AG04450 (cell line): ENCODE measurements around the gene HNRNPK. TPM values are rescaled to one million over a fixed set of nuclear protein-coding genes. Genes with fewer than 3 reads are reported as not detected.

ENCODE experiments used
- CTCF ChIA-PET: fragments of 300-600, 350-600 bp; formaldehyde crosslinking; extraction: SDS; loops from one replicate; lab custom pipeline; 2022; ENCODE audit warnings: antibody characterized with exemption, inconsistent platforms; lab: Charles Lee
- POLR2A ChIA-PET: fragments of 350-600 bp; formaldehyde crosslinking; extraction: SDS; loops from one replicate; lab custom pipeline; 2021; ENCODE audit warnings: antibody characterized with exemption, inconsistent platforms; lab: Yijun Ruan, JAX
- DNase-seq: peaks from one replicate; pipeline ENCODE4 v3.0.0-alpha.2; 2011; ENCODE audit warnings: low read depth, low spot score
- H3K27ac ChIP-seq: one replicate; pipeline ENCODE4 v1.5.1; 2012; ENCODE audit warnings: low read depth, low read length, control low read depth
- H3K27me3 ChIP-seq: one replicate; pipeline ENCODE4 v1.6.0; 2012; ENCODE audit warnings: low read length; ENCODE audit not compliant: control insufficient read depth, insufficient read depth
- H3K4me3 ChIP-seq: 2 replicates; pipeline ENCODE4 v1.5.1; 2011; ENCODE audit warnings: mild to moderate bottlenecking, low read depth, low read length, control low read depth
- H3K9me3 ChIP-seq: 2 replicates; pipeline ENCODE4 v1.5.1; 2012; ENCODE audit warnings: low read length; ENCODE audit not compliant: control insufficient read depth, insufficient read depth
- CTCF ChIP-seq: IDR thresholded peaks from 2 replicates; pipeline ENCODE4 v1.5.1; 2011; ENCODE audit warnings: low read depth, low read length, control low read depth, inconsistent platforms
- polyA plus RNA-seq: library from polyadenylated mRNA; depleted of rRNA; stranded (reverse); fragments of >200 nt; gene quantifications from 2 replicates; pipeline ENCODE4 v1.2.3, GENCODE V29; 2011

Gene HNRNPK
- polyA plus RNA-seq, 1 experiment = 673 TPM

GRCh38 chr9:83972286-83972685 lies 7.7 kb downstream of the HNRNPK start:
- Histone ChIP-seq H3K4me3 (no peak overlapping the region), H3K9me3 (no peaks in the 10 kb centered on the region), H3K27me3 (no peaks in the 10 kb centered on the region), H3K27ac (no peak overlapping the region)
- TF ChIP-seq CTCF = no peak
- no peak for DNase-seq
- ChIA-PET POLR2A (no interaction called here), CTCF (interaction anchor here (3.6 kb wide), 1 partner anchor 289 kb away, joined by 16 read pairs; no protein-coding TSS in a partner anchor)

DNA sequence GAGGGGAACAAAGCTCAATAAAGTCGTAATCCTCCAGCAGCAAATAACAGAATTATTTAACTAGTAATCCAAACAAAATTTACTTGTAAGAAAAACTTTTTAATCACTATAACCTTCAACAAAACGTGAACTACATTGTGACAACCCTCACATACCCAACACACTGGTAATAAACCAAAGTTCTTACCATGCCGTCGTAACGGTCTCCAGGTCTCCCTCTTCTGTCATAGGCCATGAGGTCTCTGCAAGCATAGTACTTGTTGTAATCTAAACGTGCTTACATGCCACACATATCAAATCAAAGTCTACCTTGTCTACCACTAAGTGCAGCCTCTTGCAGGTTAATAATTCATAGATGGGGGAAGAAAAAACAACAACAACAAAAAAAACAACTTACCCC lies 8.5 kb downstream of the HNRNPK start:
- TF ChIP-seq CTCF = no peak
- no peak overlapping the region for H3K4me3 ChIP-seq
- H3K9me3 ChIP-seq = no peaks in the 10 kb centered on the region
- no peak for DNase-seq
- H3K27me3 ChIP-seq = no peaks in the 10 kb centered on the region
- ChIA-PET POLR2A (no interaction called here), CTCF (interaction anchor here (1.1 to 3.6 kb wide), 2 partner anchors 51 to 290 kb away, joined by 3 to 16 read pairs; no protein-coding TSS in a partner anchor)
- H3K27ac ChIP-seq = no peak overlapping the region

GRCh38 chr9:83969602-83970001 lies 10.4 kb downstream of the HNRNPK start:
- no peak for TF ChIP-seq CTCF
- ChIA-PET CTCF (no interaction called here), POLR2A (no interaction called here)
- Histone ChIP-seq H3K27ac (no peak overlapping the region), H3K4me3 (no peak overlapping the region), H3K9me3 (no peaks in the 10 kb centered on the region), H3K27me3 (no peaks in the 10 kb centered on the region)
- DNase-seq = no peak

GRCh38 chr9:83967073-83967472 lies 12.9 kb downstream of the HNRNPK start:
- no peak for TF ChIP-seq CTCF
- no peaks in the 10 kb centered on the region for H3K9me3 ChIP-seq
- CTCF ChIA-PET = interaction anchor here (1.5 kb wide), 1 partner anchor 294 kb away, joined by 4 read pairs; no protein-coding TSS in a partner anchor
- no peak for DNase-seq
- POLR2A ChIA-PET = interaction anchor here (1.4 kb wide), 1 partner anchor 13 kb away, joined by 6 read pairs; the partner anchor contains the start of genes HNRNPK and RMI1
- H3K27me3 ChIP-seq = no peaks in the 10 kb centered on the region
- no peak overlapping the region for H3K4me3 ChIP-seq
- no peak overlapping the region for H3K27ac ChIP-seq

- ChIA-PET CTCF (interaction anchor here (1.5 to 1.9 kb wide), 2 partner anchors 295 kb away, joined by 4 to 7 read pairs; no protein-coding TSS in a partner anchor), POLR2A (interaction anchor here (1.5 kb wide), 1 partner anchor 295 kb away, joined by 5 read pairs; no protein-coding TSS in a partner anchor)
- no peak for DNase-seq
Measured at GRCh38 chr9:83966209-83966582, 13.8 kb downstream of the HNRNPK start.

More at GRCh38 chr9:83966209-83966582, 13.8 kb downstream of the HNRNPK start:
- no peaks in the 10 kb centered on the region for H3K9me3 ChIP-seq
- H3K27me3 ChIP-seq = no peaks in the 10 kb centered on the region
- no peak overlapping the region for H3K4me3 ChIP-seq
- TF ChIP-seq CTCF = no peak
- H3K27ac ChIP-seq = peak overlapping the region; percentile 24
